GM18499 (cell line): ENCODE data around the gene FAM98C.

Experiments used
- ATAC-seq: cut with Tn5 transposase; IDR thresholded peaks from one replicate; pipeline ENCODE4 v1.9.1; 2021; ENCODE audit warnings: moderate number of reproducible peaks; ENCODE audit not compliant: insufficient read depth, unreplicated experiment

The FAM98C gene

GRCh38 chr19:38376576-38376975 lies 26.3 kb upstream of the FAM98C start:
- no peak for ATAC-seq

- no peak for ATAC-seq
Observed at GRCh38 chr19:38377052-38377451, 25.8 kb upstream of the FAM98C start.

GRCh38 chr19:38378866-38379265 lies 24.0 kb upstream of the FAM98C start:
- no peak for ATAC-seq

GRCh38 chr19:38381138-38381537 lies 21.8 kb upstream of the FAM98C start:
- ATAC-seq, result no peak

- no peak for ATAC-seq
Observed at GRCh38 chr19:38383184-38383583, 19.7 kb upstream of the FAM98C start.

- no peak for ATAC-seq
Observed at GRCh38 chr19:38383743-38384142, 19.1 kb upstream of the FAM98C start.

GRCh38 chr19:38384209-38385027 lies 18.5 kb upstream of the FAM98C start:
- ATAC-seq, result no peak

- no peak for ATAC-seq
Observed at GRCh38 chr19:38385057-38385803, 17.7 kb upstream of the FAM98C start.

GRCh38 chr19:38385804-38386257 lies 17.1 kb upstream of the FAM98C start:
- no peak for ATAC-seq

- no peak for ATAC-seq
Observed at GRCh38 chr19:38386300-38386970, 16.5 kb upstream of the FAM98C start.

GRCh38 chr19:38386971-38387549 lies 15.8 kb upstream of the FAM98C start:
- ATAC-seq, result no peak

- ATAC-seq, result no peak
Observed at GRCh38 chr19:38387550-38388348, 15.1 kb upstream of the FAM98C start, which contains the start of gene GGN. Gene GGN (minus strand): TSS chr19:38388034. CDS start chr19:38387261, 773 bp downstream.

- no peak for ATAC-seq
Observed at GRCh38 chr19:38388349-38389100, 14.4 kb upstream of the FAM98C start, which contains the start of gene SPRED3. Gene SPRED3 (plus strand): TSS chr19:38388697. CDS start chr19:38390303, 1,606 bp downstream.

- no peak for ATAC-seq
Observed at GRCh38 chr19:38389101-38389925, 13.6 kb upstream of the FAM98C start.

GRCh38 chr19:38389957-38390924 lies 12.7 kb upstream of the FAM98C start:
- no peak for ATAC-seq

GRCh38 chr19:38391911-38392464 lies 10.9 kb upstream of the FAM98C start:
- ATAC-seq, result no peak
